HEK293 (cell line): ENCODE results near the gene CACNA1F.

Source experiments
- ZNF174 ChIP-seq: fragments of 450-650 bp; formaldehyde crosslinking; IDR thresholded peaks from 2 replicates; pipeline ENCODE4 v1.5.0; 2017; ENCODE audit warnings: missing biosample characterization, mild to moderate bottlenecking, missing genetic modification characterization
- TF ChIP-seq, protein P1 (sequence below): fragments of 450-650 bp; formaldehyde crosslinking; IDR thresholded peaks from 2 replicates; pipeline ENCODE4 v1.5.1; 2016; ENCODE audit warnings: missing biosample characterization, missing genetic modification characterization
- TF ChIP-seq, protein P2 (sequence below): fragments of 450-650 bp; formaldehyde crosslinking; conservative IDR thresholded peaks from 2 replicates; pipeline ENCODE4 v1.5.1; 2016; ENCODE audit warnings: low read depth, missing biosample characterization, missing genetic modification characterization

DNA sequence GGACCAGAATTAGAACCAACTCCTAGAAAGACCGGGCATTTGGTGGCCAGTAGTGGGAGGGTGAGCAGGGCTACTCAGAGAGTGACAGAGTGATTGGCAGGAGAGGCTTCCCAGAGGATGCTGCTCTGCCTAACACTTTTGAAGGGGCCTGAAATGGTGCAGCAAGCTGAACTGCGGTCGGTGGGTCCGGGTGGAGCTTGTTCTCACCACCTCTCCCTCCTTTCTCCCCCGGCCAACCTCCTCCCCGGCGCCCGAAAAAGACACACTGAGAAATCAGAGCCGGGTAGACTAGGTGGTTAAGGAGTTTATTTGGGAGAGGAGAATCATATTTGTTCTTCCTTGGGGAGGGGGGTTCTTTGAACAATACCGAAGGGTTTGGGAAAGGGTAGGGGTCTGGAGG lies 45.6 kb downstream of the CACNA1F start:
- TF ChIP-seq, protein P1, sequence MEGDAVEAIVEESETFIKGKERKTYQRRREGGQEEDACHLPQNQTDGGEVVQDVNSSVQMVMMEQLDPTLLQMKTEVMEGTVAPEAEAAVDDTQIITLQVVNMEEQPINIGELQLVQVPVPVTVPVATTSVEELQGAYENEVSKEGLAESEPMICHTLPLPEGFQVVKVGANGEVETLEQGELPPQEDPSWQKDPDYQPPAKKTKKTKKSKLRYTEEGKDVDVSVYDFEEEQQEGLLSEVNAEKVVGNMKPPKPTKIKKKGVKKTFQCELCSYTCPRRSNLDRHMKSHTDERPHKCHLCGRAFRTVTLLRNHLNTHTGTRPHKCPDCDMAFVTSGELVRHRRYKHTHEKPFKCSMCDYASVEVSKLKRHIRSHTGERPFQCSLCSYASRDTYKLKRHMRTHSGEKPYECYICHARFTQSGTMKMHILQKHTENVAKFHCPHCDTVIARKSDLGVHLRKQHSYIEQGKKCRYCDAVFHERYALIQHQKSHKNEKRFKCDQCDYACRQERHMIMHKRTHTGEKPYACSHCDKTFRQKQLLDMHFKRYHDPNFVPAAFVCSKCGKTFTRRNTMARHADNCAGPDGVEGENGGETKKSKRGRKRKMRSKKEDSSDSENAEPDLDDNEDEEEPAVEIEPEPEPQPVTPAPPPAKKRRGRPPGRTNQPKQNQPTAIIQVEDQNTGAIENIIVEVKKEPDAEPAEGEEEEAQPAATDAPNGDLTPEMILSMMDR: no peak
- no peak for TF ChIP-seq ZNF174 (tag by site-specific recombination)
- TF ChIP-seq, protein P2, sequence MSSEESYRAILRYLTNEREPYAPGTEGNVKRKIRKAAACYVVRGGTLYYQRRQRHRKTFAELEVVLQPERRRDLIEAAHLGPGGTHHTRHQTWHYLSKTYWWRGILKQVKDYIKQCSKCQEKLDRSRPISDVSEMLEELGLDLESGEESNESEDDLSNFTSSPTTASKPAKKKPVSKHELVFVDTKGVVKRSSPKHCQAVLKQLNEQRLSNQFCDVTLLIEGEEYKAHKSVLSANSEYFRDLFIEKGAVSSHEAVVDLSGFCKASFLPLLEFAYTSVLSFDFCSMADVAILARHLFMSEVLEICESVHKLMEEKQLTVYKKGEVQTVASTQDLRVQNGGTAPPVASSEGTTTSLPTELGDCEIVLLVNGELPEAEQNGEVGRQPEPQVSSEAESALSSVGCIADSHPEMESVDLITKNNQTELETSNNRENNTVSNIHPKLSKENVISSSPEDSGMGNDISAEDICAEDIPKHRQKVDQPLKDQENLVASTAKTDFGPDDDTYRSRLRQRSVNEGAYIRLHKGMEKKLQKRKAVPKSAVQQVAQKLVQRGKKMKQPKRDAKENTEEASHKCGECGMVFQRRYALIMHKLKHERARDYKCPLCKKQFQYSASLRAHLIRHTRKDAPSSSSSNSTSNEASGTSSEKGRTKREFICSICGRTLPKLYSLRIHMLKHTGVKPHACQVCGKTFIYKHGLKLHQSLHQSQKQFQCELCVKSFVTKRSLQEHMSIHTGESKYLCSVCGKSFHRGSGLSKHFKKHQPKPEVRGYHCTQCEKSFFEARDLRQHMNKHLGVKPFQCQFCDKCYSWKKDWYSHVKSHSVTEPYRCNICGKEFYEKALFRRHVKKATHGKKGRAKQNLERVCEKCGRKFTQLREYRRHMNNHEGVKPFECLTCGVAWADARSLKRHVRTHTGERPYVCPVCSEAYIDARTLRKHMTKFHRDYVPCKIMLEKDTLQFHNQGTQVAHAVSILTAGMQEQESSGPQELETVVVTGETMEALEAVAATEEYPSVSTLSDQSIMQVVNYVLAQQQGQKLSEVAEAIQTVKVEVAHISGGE: no peak
